K562 (cell line): ENCODE data around the gene KCNMB3. TPM values are rescaled to one million over a fixed set of nuclear protein-coding genes. Genes with fewer than 3 reads are reported as not detected.

Source experiments
- ATAC-seq: fragments of 200-7000 bp; cut with Tn5 transposase; 3 replicates; pipeline ENCODE4 v1.9.1; 2020; ENCODE audit warnings: moderate library complexity
- BruUV-seq: library from RNA; stranded (reverse); fragments of 400-500 nt; replicated peaks from 2 replicates; lab custom pipeline; 2021; lab: Mats Ljungman, UMichigan
- CTCF ChIA-PET: fragments of 300-600 bp; formaldehyde crosslinking; extraction: SDS; loops from one replicate; lab custom pipeline; 2021; ENCODE audit warnings: low intra/inter-chr PET ratio; lab: Yijun Ruan, JAX
- POLR2A ChIA-PET: fragments of 300-600, 350-650 bp; sonication (Branson Sonifier 250); formaldehyde crosslinking; extraction: SDS; loops from one replicate; lab custom pipeline; 2021; ENCODE audit warnings: antibody characterized with exemption, inconsistent platforms; lab: Yijun Ruan, JAX
- DNase-seq, 4 experiments: peaks; one replicate each; pipeline versions ENCODE4 v3.0.0 to v3.0.0-alpha.2; 2011 to 2018; ENCODE audit warnings: low spot score in 3 of 4, mixed read lengths in 3 of 4; ENCODE audit errors: extremely low read depth in 1 of 4
- FAIRE-seq: peaks from 2 replicates; lab custom pipeline; 2011; peaks lifted over from hg19 to GRCh38; lab: Jason Lieb, UNC
- H2AFZ ChIP-seq: 2 replicates; pipeline ENCODE4 v1.6.0; 2011; ENCODE audit warnings: low read depth, low read length, control low read depth, inconsistent platforms
- H3K27ac ChIP-seq: fragments of 200-600 bp; 3 replicates; pipeline ENCODE4 v1.8.0; 2011; ENCODE audit warnings: low read depth, mild to moderate bottlenecking, control low read depth, inconsistent platforms, low read length, moderate library complexity, mixed read lengths; ENCODE audit errors: extremely low read depth
- H3K27me3 ChIP-seq, 2 experiments: fragments of 300-600 bp in 1 of 2; 2 replicates in 1 of 2; 3 replicates in 1 of 2; pipeline versions ENCODE4 v1.6.0 to v1.8.0; 2011; ENCODE audit warnings: inconsistent platforms in 2 of 2, low read length in 2 of 2, mild to moderate bottlenecking in 1 of 2, mixed read lengths in 1 of 2, moderate library complexity in 1 of 2; ENCODE audit not compliant: control insufficient read depth in 2 of 2, insufficient read depth in 2 of 2
- H3K36me3 ChIP-seq: fragments of 300-600 bp; 3 replicates; pipeline ENCODE4 v1.8.0; 2011; ENCODE audit warnings: mild to moderate bottlenecking, low read length, inconsistent platforms; ENCODE audit not compliant: control insufficient read depth, insufficient read depth
- H3K4me1 ChIP-seq, 2 experiments: fragments of 200-600 bp in 1 of 2; replicated peaks in 1 of 2; 2 replicates in 1 of 2; 3 replicates in 1 of 2; pipeline versions ENCODE4 v1.5.1 to v1.8.0; 2011; ENCODE audit warnings: inconsistent platforms in 2 of 2, low read length in 2 of 2, mild to moderate bottlenecking in 1 of 2, mixed read lengths in 1 of 2, moderate library complexity in 1 of 2; ENCODE audit not compliant: control insufficient read depth in 2 of 2, insufficient read depth in 2 of 2
- H3K4me2 ChIP-seq: 2 replicates; pipeline ENCODE4 v1.6.1; 2011; ENCODE audit warnings: low read length, control low read depth, inconsistent platforms, mixed read lengths; ENCODE audit not compliant: insufficient read depth
- H3K4me3 ChIP-seq: fragments of 200-600 bp; sonication (generic), shearing (Covaris generic); 2 replicates; pipeline ENCODE4 v1.5.1; 2016; ENCODE audit warnings: control low read depth, inconsistent platforms
- H3K79me2 ChIP-seq: fragments of 200-600 bp; 3 replicates; pipeline ENCODE4 v1.8.0; 2011; ENCODE audit warnings: low read length, inconsistent platforms; ENCODE audit not compliant: control insufficient read depth, insufficient read depth
- H3K9ac ChIP-seq, 2 experiments: 2 replicates each; pipeline versions ENCODE4 v1.6.0 to v1.6.1; 2011; ENCODE audit warnings: low read depth in 2 of 2, low read length in 2 of 2, control low read depth in 1 of 2, inconsistent platforms in 1 of 2, mild to moderate bottlenecking in 1 of 2, mixed read lengths in 1 of 2; ENCODE audit not compliant: insufficient read depth in 1 of 2
- H3K9me1 ChIP-seq: one replicate; pipeline ENCODE4 v1.6.0; 2011; ENCODE audit warnings: inconsistent platforms, mild to moderate bottlenecking, low read length, moderate library complexity; ENCODE audit not compliant: control insufficient read depth, insufficient read depth
- H3K9me3 ChIP-seq: replicated peaks from 2 replicates; pipeline ENCODE4 v1.5.1; 2011; ENCODE audit warnings: low read depth, low read length, inconsistent platforms; ENCODE audit not compliant: control insufficient read depth, insufficient read depth
- H4K20me1 ChIP-seq: replicated peaks from 2 replicates; pipeline ENCODE4 v1.6.1; 2011; ENCODE audit warnings: low read length, inconsistent platforms, mixed read lengths; ENCODE audit not compliant: control insufficient read depth, insufficient read depth
- ARID1B ChIP-seq: fragments of 450-650 bp; IDR thresholded peaks from 2 replicates; pipeline ENCODE4 v1.6.1; 2016; ENCODE audit warnings: antibody characterized with exemption, mild to moderate bottlenecking, inconsistent platforms
- ARID3A ChIP-seq: IDR thresholded peaks from 2 replicates; pipeline ENCODE4 v1.6.1; 2012; ENCODE audit warnings: low read depth, low read length, improper control_type of control experiment, borderline replicate concordance
- CBFA2T3 ChIP-seq: fragments of 450-650 bp; IDR thresholded peaks from 2 replicates; pipeline ENCODE4 v1.6.1; 2017
- CBX3 ChIP-seq, 2 experiments: IDR thresholded peaks; 1 replicate in 1 of 2; 2 replicates in 1 of 2; pipeline ENCODE4 v1.6.1; 2012; ENCODE audit warnings: inconsistent platforms in 2 of 2, low read length in 2 of 2, borderline replicate concordance in 1 of 2, control low read depth in 1 of 2
- COPS2 ChIP-seq: fragments of 450-650 bp; conservative IDR thresholded peaks from 2 replicates; pipeline ENCODE4 v1.6.1; 2016; ENCODE audit warnings: mild to moderate bottlenecking, moderate library complexity
- CTBP1 ChIP-seq: fragments of 450-650 bp; IDR thresholded peaks from 2 replicates; pipeline ENCODE4 v1.6.1; 2016; ENCODE audit warnings: borderline replicate concordance
- ELF2 ChIP-seq: fragments of 250-450 bp; sonication (Bioruptor Pico); IDR thresholded peaks from 2 replicates; pipeline ENCODE4 v1.5.0; 2021; ENCODE audit warnings: mild to moderate bottlenecking
- EP300 ChIP-seq: IDR thresholded peaks from 2 replicates; pipeline ENCODE4 v1.6.1; 2012; ENCODE audit warnings: low read length, improper control_type of control experiment
- HCFC1 ChIP-seq: IDR thresholded peaks from 2 replicates; pipeline ENCODE4 v1.6.1; 2012; ENCODE audit warnings: low read depth, low read length, improper control_type of control experiment
- KDM1A ChIP-seq, 2 experiments: fragments of 450-650 bp; IDR thresholded peaks; 2 replicates each; pipeline ENCODE4 v1.6.1; 2016; ENCODE audit warnings: mild to moderate bottlenecking in 2 of 2
- MEIS2 ChIP-seq: fragments of 450-650 bp; IDR thresholded peaks from 2 replicates; pipeline ENCODE4 v1.6.1; 2014; ENCODE audit warnings: mild to moderate bottlenecking; ENCODE audit not compliant: partially characterized antibody
- RCOR1 ChIP-seq, 2 experiments: IDR thresholded peaks; 2 replicates each; pipeline ENCODE4 v1.6.1; 2012; ENCODE audit warnings: low read depth in 2 of 2, low read length in 2 of 2, borderline replicate concordance in 1 of 2, improper control_type of control experiment in 1 of 2
- SIRT6 ChIP-seq: IDR thresholded peaks from one replicate; pipeline ENCODE4 v1.6.1; 2012; ENCODE audit warnings: low read depth, mild to moderate bottlenecking, control low read depth, inconsistent platforms, low read length, moderate library complexity
- STAT6 ChIP-seq: sonication (generic); formaldehyde crosslinking; IDR thresholded peaks from 2 replicates; pipeline ENCODE4 v1.8.1; 2023; ENCODE audit warnings: mild to moderate bottlenecking, missing genetic modification reagents
- TAL1 ChIP-seq: fragments of 450-650 bp; IDR thresholded peaks from 2 replicates; pipeline ENCODE4 v1.6.1; 2016; ENCODE audit warnings: mild to moderate bottlenecking
- TFAP4 ChIP-seq: sonication (generic); formaldehyde crosslinking; IDR thresholded peaks from 2 replicates; pipeline ENCODE4 v1.8.0; 2022; ENCODE audit warnings: missing genetic modification reagents, mild to moderate bottlenecking, moderate library complexity, borderline replicate concordance
- WGBS: fragments of 100-300 bp; shearing (Covaris generic); methylation state at CpG from one replicate; pipeline ENCODE4 v1.1.6; 2016; ENCODE audit warnings: low coverage, mixed read lengths; ENCODE audit not compliant: insufficient coverage; ENCODE audit errors: missing lambda C conversion rate; 5-methylcytosine and 5-hydroxymethylcytosine counted together
- in situ Hi-C: fragments of 300-500 bp; cut with MboI; formaldehyde crosslinking; loops from 4 replicates; pipeline ENCODE4 v1.15.0; 2018; ENCODE audit warnings: inconsistent platforms, mixed read lengths
- intact Hi-C: fragments of 100-400 bp; cut with micrococcal nuclease; formaldehyde crosslinking; loops from 2 replicates; pipeline ENCODE4 v1.14.2; 2022
- polyA plus RNA-seq, 8 experiments: library from polyadenylated mRNA; depleted of rRNA in 4 of 8; stranded (reverse) in 5 of 8; unstranded in 3 of 8; fragments of >200 nt; fragmentation: Nextera tagmentation in 2 of 8; fragmentation: Illumina TruSeq in 1 of 8; extraction: Ambion mirVana in 2 of 8; extraction: Trizol in 1 of 8; gene quantifications; 2 replicates each; pipeline versions ENCODE4 v1.2.1 to v1.2.3, GENCODE V29; 2011 to 2014; ENCODE audit warnings: inconsistent platforms in 1 of 8, missing spikeins in 1 of 8
- total RNA-seq, 7 experiments: library from RNA; depleted of rRNA in 6 of 7; stranded (reverse); fragments of >200 nt in 6 of 7; fragmentation: Illumina TruSeq in 2 of 7; extraction: Trizol in 2 of 7; gene quantifications; 2 replicates each; pipeline versions ENCODE4 v1.2.1 to v1.2.3, GENCODE V29; 2011 to 2021; ENCODE audit warnings: low replicate concordance in 1 of 7

KCNMB3 gene
- total and polyA plus RNA-seq, 9 of the 15 experiments (the other 6 are each of a cell fraction or from before 2014, with no cell fraction given): 7.0 to 21.1 (median 14.3) TPM

- Histone ChIP-seq H3K9me3 (0 out of 2 replicates have a peak, but pooled peaks cover 4% of the 10 kb centered on the region), H2AFZ (peak overlapping the region; percentile 7; the same call in 1 of the 2 replicates), H3K9ac (peak overlapping the region in 1 of 2 experiments; percentile 56; a peak in 1 of 4 replicates), H3K79me2 (peaks cover 11% of the 10 kb centered on the region; the same call in 2 of the 3 replicates), H3K4me1 (peaks cover 32 to 50% of the 10 kb centered on the region in 2 experiments), H3K27me3 (no peaks in the 10 kb centered on the region), H4K20me1 (0 out of 2 replicates have a peak, but pooled peaks cover under 1% of the 10 kb centered on the region), H3K9me1 (no peaks in the 10 kb centered on the region), H3K4me2 (peak overlapping the region; percentile 65), H3K36me3 (no peaks in the 10 kb centered on the region), H3K4me3 (no peak overlapping the region), H3K27ac (peak overlapping the region; percentile 11)
- in situ Hi-C loops (no loop called here), intact Hi-C loops (no loop called here)
- FAIRE-seq: peak; percentile 61
- 10% methylated on average over 1 of the region's 1 CpG for WGBS
- ChIA-PET POLR2A (interaction anchor here (1.8 kb wide), 1 partner anchor 10 kb away, joined by 5 read pairs; no protein-coding TSS in a partner anchor), CTCF (no interaction called here)
- peak in 2 of 4 experiments; percentile 59 to 67 for DNase-seq
- ATAC-seq: no peak
- BruUV-seq: no TSS peak
- TF ChIP-seq ARID3A (no peak), RCOR1 (IDR thresholded peaks at IDR 0.05; ENCODE audit: borderline replicate concordance in 1 of 2, low read depth in 2 of 2, low read length in 2 of 2) (peak in 1 of 2 experiments; percentile 49; a peak in 1 of 4 replicates), TFAP4 (CRISPR knock-in tag) (no peak), EP300 (peak; percentile 32; the same call in 1 of the 2 replicates), ELF2 (CRISPR knock-in tag) (no peak), CTBP1 (peak; percentile 41; the same call in 1 of the 2 replicates), CBX3 (IDR thresholded peaks at IDR 0.05; ENCODE audit: borderline replicate concordance in 1 of 2, low read length in 2 of 2) (0 out of 3 replicates have a peak, but pooled peaks of 1 of the 2 experiments have one; percentile 23), HCFC1 (no peak), CBFA2T3 (peak; percentile 84), ARID1B (peak; percentile 62; the same call in 1 of the 2 replicates), SIRT6 (no peak), KDM1A (IDR thresholded peaks at IDR 0.05) (peak in 1 of 2 experiments; percentile 41; a peak in 3 of 4 replicates), COPS2 (no peak), MEIS2 (peak; percentile 38), TAL1 (peak; percentile 43; the same call in 1 of the 2 replicates), STAT6 (CRISPR knock-in tag) (no peak)
Observed at GRCh38 chr3:179265092-179265491, 14.2 kb upstream of the KCNMB3 start.
